ENCODE measurements around the gene MIER3.

MIER3 gene

GRCh38 chr5:56934325-56934724, 17.6 kb downstream of the MIER3 start:
- no peak for TF ChIP-seq CTCF (IDR thresholded peaks at IDR 0.05; ENCODE audit: insufficient read depth, low read length, missing control alignments)
- H3K4me3 ChIP-seq (ENCODE audit: low read depth, low read length), result no peak overlapping the region
- CTCF ChIA-PET, result no interaction called here
- POLR2A ChIA-PET, result no interaction called here
- no peak for DNase-seq (ENCODE audit: low read depth, low spot score)

GRCh38 chr5:56922922-56923321, 29.0 kb downstream of the MIER3 start:
- ChIA-PET POLR2A (no interaction called here), CTCF (interaction anchor here (1.0 kb wide), 1 partner anchor 297 kb away, joined by 3 read pairs; no protein-coding TSS in a partner anchor)
- H3K4me3 ChIP-seq (ENCODE audit: low read depth, low read length), result no peak overlapping the region
- no peak for TF ChIP-seq CTCF (IDR thresholded peaks at IDR 0.05; ENCODE audit: insufficient read depth, low read length, missing control alignments)
- DNase-seq (ENCODE audit: low read depth, low spot score), result no peak

- TF ChIP-seq CTCF (IDR thresholded peaks at IDR 0.05; ENCODE audit: insufficient read depth, low read length, missing control alignments), result no peak
- no peak overlapping the region for H3K4me3 ChIP-seq (ENCODE audit: low read depth, low read length)
- ChIA-PET CTCF (no interaction called here), POLR2A (interaction anchor here (1.5 kb wide), 1 partner anchor 253 kb away, joined by 3 read pairs; the partner anchor contains the start of gene GPBP1)
- DNase-seq (ENCODE audit: low read depth, low spot score), result no peak
Observed at GRCh38 chr5:56919942-56920662, 31.8 kb downstream of the MIER3 start.

- no peak for TF ChIP-seq CTCF (IDR thresholded peaks at IDR 0.05; ENCODE audit: insufficient read depth, low read length, missing control alignments)
- no peak overlapping the region for H3K4me3 ChIP-seq (ENCODE audit: low read depth, low read length)
- CTCF ChIA-PET, result interaction anchor here (0.7 to 1.5 kb wide), 5 partner anchors 8 to 653 kb away, joined by 3 read pairs; no protein-coding TSS in a partner anchor
- POLR2A ChIA-PET, result interaction anchor here (0.8 kb wide), 1 partner anchor 9 kb away, joined by 5 read pairs; the partner anchor contains the start of gene SETD9
- no peak for DNase-seq (ENCODE audit: low read depth, low spot score)
Observed at GRCh38 chr5:56918054-56918453, 33.9 kb downstream of the MIER3 start.

- no peak for TF ChIP-seq CTCF (IDR thresholded peaks at IDR 0.05; ENCODE audit: insufficient read depth, low read length, missing control alignments)
- H3K4me3 ChIP-seq (ENCODE audit: low read depth, low read length), result no peak overlapping the region
- DNase-seq (ENCODE audit: low read depth, low spot score), result no peak
- CTCF ChIA-PET, result interaction anchor here (1.0 to 1.5 kb wide), 3 partner anchors 17 to 306 kb away, joined by 3 read pairs; no protein-coding TSS in a partner anchor
- POLR2A ChIA-PET, result interaction anchor here (0.8 kb wide), 1 partner anchor 8 kb away, joined by 5 read pairs; the partner anchor contains the start of gene SETD9
Observed at GRCh38 chr5:56917534-56917933, 34.4 kb downstream of the MIER3 start.

GRCh38 chr5:56914678-56915077, 37.2 kb downstream of the MIER3 start:
- CTCF ChIA-PET, result interaction anchor here (1.5 to 2.0 kb wide), 2 partner anchors 14 kb away, joined by 5 to 7 read pairs; no protein-coding TSS in a partner anchor
- POLR2A ChIA-PET, result no interaction called here

More at GRCh38 chr5:56914678-56915077, 37.2 kb downstream of the MIER3 start:
- DNase-seq (ENCODE audit: low read depth, low spot score), result no peak
- TF ChIP-seq CTCF (IDR thresholded peaks at IDR 0.05; ENCODE audit: insufficient read depth, low read length, missing control alignments), result no peak
- no peak overlapping the region for H3K4me3 ChIP-seq (ENCODE audit: low read depth, low read length)

All from AG04449 (cell line).